ENCODE results near the gene PCCB.

GRCh38 chr3:136350132-136350531 lies 100.0 kb downstream of the PCCB start:
- no peak for TF ChIP-seq EP300 (IDR thresholded peaks at IDR 0.05)
- TF ChIP-seq POLR2AphosphoS5 (IDR thresholded peaks at IDR 0.05), result no peak
- no peak for TF ChIP-seq CTCF (IDR thresholded peaks at IDR 0.05)

All from stomach (tissue), 4 donors.